K562 (cell line): ENCODE measurements around the gene PYGB. TPM values are rescaled to one million over a fixed set of nuclear protein-coding genes. Genes with fewer than 3 reads are reported as not detected.
A peak's percentile ranks its signal among the peaks of the same experiment; 100 is the strongest.

Source experiments
- ATAC-seq: fragments of 200-7000 bp; cut with Tn5 transposase; 3 replicates; pipeline ENCODE4 v1.9.1; 2020; ENCODE audit warnings: moderate library complexity
- BruUV-seq: library from RNA; stranded (reverse); fragments of 400-500 nt; replicated peaks from 2 replicates; lab custom pipeline; 2021; lab: Mats Ljungman, UMichigan
- CTCF ChIA-PET: fragments of 300-600 bp; formaldehyde crosslinking; extraction: SDS; loops from one replicate; lab custom pipeline; 2021; ENCODE audit warnings: low intra/inter-chr PET ratio; lab: Yijun Ruan, JAX
- POLR2A ChIA-PET: fragments of 300-600, 350-650 bp; sonication (Branson Sonifier 250); formaldehyde crosslinking; extraction: SDS; loops from one replicate; lab custom pipeline; 2021; ENCODE audit warnings: antibody characterized with exemption, inconsistent platforms; lab: Yijun Ruan, JAX
- DNase-seq, 4 experiments: peaks; one replicate each; pipeline versions ENCODE4 v3.0.0 to v3.0.0-alpha.2; 2011 to 2018; ENCODE audit warnings: low spot score in 3 of 4, mixed read lengths in 3 of 4; ENCODE audit errors: extremely low read depth in 1 of 4
- FAIRE-seq: peaks from 2 replicates; lab custom pipeline; 2011; peaks lifted over from hg19 to GRCh38; lab: Jason Lieb, UNC
- H2AFZ ChIP-seq: 2 replicates; pipeline ENCODE4 v1.6.0; 2011; ENCODE audit warnings: low read depth, low read length, control low read depth, inconsistent platforms
- H3K27ac ChIP-seq: fragments of 200-600 bp; 3 replicates; pipeline ENCODE4 v1.8.0; 2011; ENCODE audit warnings: low read depth, mild to moderate bottlenecking, control low read depth, inconsistent platforms, low read length, moderate library complexity, mixed read lengths; ENCODE audit errors: extremely low read depth
- H3K27me3 ChIP-seq, 2 experiments: fragments of 300-600 bp in 1 of 2; 2 replicates in 1 of 2; 3 replicates in 1 of 2; pipeline versions ENCODE4 v1.6.0 to v1.8.0; 2011; ENCODE audit warnings: inconsistent platforms in 2 of 2, low read length in 2 of 2, mild to moderate bottlenecking in 1 of 2, mixed read lengths in 1 of 2, moderate library complexity in 1 of 2; ENCODE audit not compliant: control insufficient read depth in 2 of 2, insufficient read depth in 2 of 2
- H3K36me3 ChIP-seq: fragments of 300-600 bp; 3 replicates; pipeline ENCODE4 v1.8.0; 2011; ENCODE audit warnings: mild to moderate bottlenecking, low read length, inconsistent platforms; ENCODE audit not compliant: control insufficient read depth, insufficient read depth
- H3K4me1 ChIP-seq, 2 experiments: fragments of 200-600 bp in 1 of 2; replicated peaks in 1 of 2; 2 replicates in 1 of 2; 3 replicates in 1 of 2; pipeline versions ENCODE4 v1.5.1 to v1.8.0; 2011; ENCODE audit warnings: inconsistent platforms in 2 of 2, low read length in 2 of 2, mild to moderate bottlenecking in 1 of 2, mixed read lengths in 1 of 2, moderate library complexity in 1 of 2; ENCODE audit not compliant: control insufficient read depth in 2 of 2, insufficient read depth in 2 of 2
- H3K4me2 ChIP-seq: 2 replicates; pipeline ENCODE4 v1.6.1; 2011; ENCODE audit warnings: low read length, control low read depth, inconsistent platforms, mixed read lengths; ENCODE audit not compliant: insufficient read depth
- H3K4me3 ChIP-seq: fragments of 200-600 bp; sonication (generic), shearing (Covaris generic); 2 replicates; pipeline ENCODE4 v1.5.1; 2016; ENCODE audit warnings: control low read depth, inconsistent platforms
- H3K79me2 ChIP-seq: fragments of 200-600 bp; 3 replicates; pipeline ENCODE4 v1.8.0; 2011; ENCODE audit warnings: low read length, inconsistent platforms; ENCODE audit not compliant: control insufficient read depth, insufficient read depth
- H3K9ac ChIP-seq, 2 experiments: 2 replicates each; pipeline versions ENCODE4 v1.6.0 to v1.6.1; 2011; ENCODE audit warnings: low read depth in 2 of 2, low read length in 2 of 2, control low read depth in 1 of 2, inconsistent platforms in 1 of 2, mild to moderate bottlenecking in 1 of 2, mixed read lengths in 1 of 2; ENCODE audit not compliant: insufficient read depth in 1 of 2
- H3K9me1 ChIP-seq: one replicate; pipeline ENCODE4 v1.6.0; 2011; ENCODE audit warnings: inconsistent platforms, mild to moderate bottlenecking, low read length, moderate library complexity; ENCODE audit not compliant: control insufficient read depth, insufficient read depth
- H3K9me3 ChIP-seq: replicated peaks from 2 replicates; pipeline ENCODE4 v1.5.1; 2011; ENCODE audit warnings: low read depth, low read length, inconsistent platforms; ENCODE audit not compliant: control insufficient read depth, insufficient read depth
- H4K20me1 ChIP-seq: replicated peaks from 2 replicates; pipeline ENCODE4 v1.6.1; 2011; ENCODE audit warnings: low read length, inconsistent platforms, mixed read lengths; ENCODE audit not compliant: control insufficient read depth, insufficient read depth
- ARID1B ChIP-seq: fragments of 450-650 bp; IDR thresholded peaks from 2 replicates; pipeline ENCODE4 v1.6.1; 2016; ENCODE audit warnings: antibody characterized with exemption, mild to moderate bottlenecking, inconsistent platforms
- MEIS2 ChIP-seq: fragments of 450-650 bp; IDR thresholded peaks from 2 replicates; pipeline ENCODE4 v1.6.1; 2014; ENCODE audit warnings: mild to moderate bottlenecking; ENCODE audit not compliant: partially characterized antibody
- MLX ChIP-seq, 2 experiments: fragments of 450-650 bp in 1 of 2; sonication (generic) in 1 of 2; formaldehyde crosslinking; conservative IDR thresholded peaks; 2 replicates each; pipeline versions ENCODE4 v1.4.0 to v1.8.1; 2020 to 2022; ENCODE audit warnings: mild to moderate bottlenecking in 1 of 2, missing genetic modification reagents in 1 of 2
- NRF1 ChIP-seq, 2 experiments: fragments of 450-650 bp; IDR thresholded peaks in 1 of 2; conservative IDR thresholded peaks in 1 of 2; 2 replicates each; pipeline ENCODE4 v1.6.1; 2014; ENCODE audit warnings: mild to moderate bottlenecking in 2 of 2
- WGBS: fragments of 100-300 bp; shearing (Covaris generic); methylation state at CpG from one replicate; pipeline ENCODE4 v1.1.6; 2016; ENCODE audit warnings: low coverage, mixed read lengths; ENCODE audit not compliant: insufficient coverage; ENCODE audit errors: missing lambda C conversion rate; 5-methylcytosine and 5-hydroxymethylcytosine counted together
- in situ Hi-C: fragments of 300-500 bp; cut with MboI; formaldehyde crosslinking; loops from 4 replicates; pipeline ENCODE4 v1.15.0; 2018; ENCODE audit warnings: inconsistent platforms, mixed read lengths
- intact Hi-C: fragments of 100-400 bp; cut with micrococcal nuclease; formaldehyde crosslinking; loops from 2 replicates; pipeline ENCODE4 v1.14.2; 2022
- polyA plus RNA-seq, 8 experiments: library from polyadenylated mRNA; depleted of rRNA in 4 of 8; stranded (reverse) in 5 of 8; unstranded in 3 of 8; fragments of >200 nt; fragmentation: Nextera tagmentation in 2 of 8; fragmentation: Illumina TruSeq in 1 of 8; extraction: Ambion mirVana in 2 of 8; extraction: Trizol in 1 of 8; gene quantifications; 2 replicates each; pipeline versions ENCODE4 v1.2.1 to v1.2.3, GENCODE V29; 2011 to 2014; ENCODE audit warnings: inconsistent platforms in 1 of 8, missing spikeins in 1 of 8
- total RNA-seq, 7 experiments: library from RNA; depleted of rRNA in 6 of 7; stranded (reverse); fragments of >200 nt in 6 of 7; fragmentation: Illumina TruSeq in 2 of 7; extraction: Trizol in 2 of 7; gene quantifications; 2 replicates each; pipeline versions ENCODE4 v1.2.1 to v1.2.3, GENCODE V29; 2011 to 2021; ENCODE audit warnings: low replicate concordance in 1 of 7

PYGB gene
- total and polyA plus RNA-seq, 9 of the 15 experiments (the other 6 are each of a cell fraction or from before 2014, with no cell fraction given), result 0.34 to 18.0 (median 9.8) TPM

GRCh38 chr20:25315418-25316210, 67.7 kb downstream of the PYGB start:
- H3K27ac ChIP-seq, result no peak overlapping the region
- no peak overlapping the region for H2AFZ ChIP-seq
- no peak overlapping the region for H3K4me2 ChIP-seq
- no peak for ATAC-seq
- 80% methylated on average over 2 of the region's 8 CpGs for WGBS
- peaks cover 6% of the 10 kb centered on the region for H3K9me1 ChIP-seq
- 0 out of 4 replicates have a peak overlapping the region, but pooled peaks of 1 of the 2 experiments have one; percentile 26 for H3K9ac ChIP-seq
- peaks cover 8 to 12% of the 10 kb centered on the region in 2 experiments for H3K4me1 ChIP-seq
- H3K36me3 ChIP-seq, result no peaks in the 10 kb centered on the region; the same call in 2 of the 3 replicates
- BruUV-seq, result no TSS peak
- H3K9me3 ChIP-seq, result no peaks in the 10 kb centered on the region
- H4K20me1 ChIP-seq, result no peaks in the 10 kb centered on the region; the same call in 1 of the 2 replicates
- H3K79me2 ChIP-seq, result no peaks in the 10 kb centered on the region
- no peak overlapping the region for H3K4me3 ChIP-seq
- TF ChIP-seq ARID1B (no peak), MLX (CRISPR knock-in tag; conservative IDR thresholded peaks at IDR 0.05) (no peak), NRF1 (conservative IDR thresholded peaks at IDR 0.05 in 1 of 2, IDR thresholded peaks at IDR 0.05 in 1 of 2) (no peak), MEIS2 (no peak)
- intact Hi-C loops (no loop called here), in situ Hi-C loops (no loop called here)
- H3K27me3 ChIP-seq, result no peaks in the 10 kb centered on the region
- no peak for DNase-seq
- FAIRE-seq, result no peak
- ChIA-PET POLR2A (interaction anchor here (0.6 to 1.2 kb wide), 2 partner anchors 68 to 92 kb away, joined by 3 to 5 read pairs; partner anchors contain the start of genes GINS1 and PYGB), CTCF (no interaction called here)
